Measurements from ENCODE around the gene KCNQ1.

GRCh38 chr11:2776351-2777061 lies 331.7 kb downstream of the KCNQ1 start:
- TF ChIP-seq CREB5 (CRISPR knock-in tag; IDR thresholded peaks at IDR 0.05; ENCODE audit: low read depth) (no peak), BACH2 (CRISPR knock-in tag; IDR thresholded peaks at IDR 0.05; ENCODE audit: borderline replicate concordance) (no peak), CSRNP3 (CRISPR knock-in tag; IDR thresholded peaks at IDR 0.05) (no peak)

All from SK-N-SH treated with all-trans-retinoic acid at 6 μM for 48 hours (cell line).